GM12878 (cell line): ENCODE measurements around the gene ITGA3. TPM values are rescaled to one million over a fixed set of nuclear protein-coding genes. Genes with fewer than 3 reads are reported as not detected.

Experiments used
- ATAC-seq: fragments of 200-7000 bp; cut with Tn5 transposase; 3 replicates; pipeline ENCODE4 v1.9.1; 2020; ENCODE audit warnings: mild to moderate bottlenecking, moderate library complexity
- BruUV-seq: library from RNA; stranded (reverse); fragments of 400-500 nt; replicated peaks from 2 replicates; lab custom pipeline; 2021; lab: Mats Ljungman, UMichigan
- CTCF ChIA-PET: fragments of 300-600 bp; sonication (Branson Sonifier 250); formaldehyde crosslinking; extraction: SDS; loops from one replicate; lab custom pipeline; 2021; ENCODE audit warnings: inconsistent platforms; lab: Yijun Ruan, JAX
- POLR2A ChIA-PET: fragments of 350-600 bp; formaldehyde crosslinking; extraction: SDS; loops from one replicate; lab custom pipeline; 2021; ENCODE audit warnings: inconsistent platforms; lab: Charles Lee
- RAD21 ChIA-PET: fragments of 300-600 bp; sonication (Branson Sonifier 250); formaldehyde crosslinking; loops from one replicate; lab custom pipeline; 2023; ENCODE audit warnings: antibody characterized with exemption; ENCODE audit not compliant: unreplicated experiment; lab: Charles Lee
- SMC1A ChIA-PET: fragments of 300-600 bp; sonication (Branson Sonifier 250); formaldehyde crosslinking; loops from one replicate; lab custom pipeline; 2023; ENCODE audit not compliant: unreplicated experiment, uncharacterized antibody; lab: Charles Lee
- DNase-seq: peaks from one replicate; pipeline ENCODE4 v3.0.0-alpha.2; 2011; ENCODE audit warnings: low read depth, low spot score
- FAIRE-seq: peaks from 3 replicates; lab custom pipeline; 2011; peaks lifted over from hg19 to GRCh38; lab: Jason Lieb, UNC
- H2AFZ ChIP-seq: 2 replicates; pipeline ENCODE4 v1.6.0; 2011; ENCODE audit warnings: low read depth, low read length, control low read depth; ENCODE audit not compliant: control insufficient read depth
- H3K27ac ChIP-seq: 2 replicates; pipeline ENCODE4 v1.5.1; 2011; ENCODE audit warnings: control low read depth; ENCODE audit not compliant: control insufficient read depth, insufficient read depth
- H3K27me3 ChIP-seq, 2 experiments: replicated peaks in 1 of 2; 2 replicates each; pipeline versions ENCODE4 v1.6.0 to v1.6.1; 2011; ENCODE audit warnings: low read length in 1 of 2; ENCODE audit not compliant: control insufficient read depth in 2 of 2, insufficient read depth in 2 of 2
- H3K36me3 ChIP-seq, 2 experiments: 2 replicates each; pipeline ENCODE4 v1.5.1; 2011; ENCODE audit warnings: low read length in 1 of 2; ENCODE audit not compliant: control insufficient read depth in 2 of 2, insufficient read depth in 2 of 2
- H3K4me1 ChIP-seq: 2 replicates; pipeline ENCODE4 v1.6.1; 2011; ENCODE audit warnings: mild to moderate bottlenecking, low read length, moderate library complexity, mixed read lengths; ENCODE audit not compliant: control insufficient read depth, insufficient read depth
- H3K4me2 ChIP-seq: 2 replicates; pipeline ENCODE4 v1.6.0; 2011; ENCODE audit warnings: control low read depth; ENCODE audit not compliant: control insufficient read depth, insufficient read depth
- H3K4me3 ChIP-seq: fragments of 200-600 bp; sonication (generic); 2 replicates; pipeline ENCODE4 v1.5.1; 2016
- H3K79me2 ChIP-seq: 2 replicates; pipeline ENCODE4 v1.6.0; 2011; ENCODE audit warnings: low read length; ENCODE audit not compliant: control insufficient read depth, insufficient read depth
- H3K9ac ChIP-seq: 2 replicates; pipeline ENCODE4 v1.8.0; 2011; ENCODE audit warnings: low read length, control low read depth, mixed read lengths; ENCODE audit not compliant: control insufficient read depth, insufficient read depth
- H3K9me3 ChIP-seq: replicated peaks from 3 replicates; pipeline ENCODE4 v1.5.1; 2011; ENCODE audit warnings: mild to moderate bottlenecking, low read length; ENCODE audit not compliant: control insufficient read depth, insufficient read depth
- H4K20me1 ChIP-seq: 2 replicates; pipeline ENCODE4 v1.6.0; 2011; ENCODE audit not compliant: control insufficient read depth, insufficient read depth
- IKZF1 ChIP-seq: fragments of 450-650 bp; conservative IDR thresholded peaks from 2 replicates; pipeline ENCODE4 v1.6.1; 2017; ENCODE audit warnings: antibody characterized with exemption, mild to moderate bottlenecking
- RAD21 ChIP-seq: IDR thresholded peaks from 2 replicates; pipeline ENCODE4 v1.6.1; 2011; ENCODE audit warnings: mild to moderate bottlenecking, low read depth, low read length, moderate library complexity; ENCODE audit not compliant: insufficient read depth
- RCOR1 ChIP-seq: conservative IDR thresholded peaks from 2 replicates; pipeline ENCODE4 v1.6.1; 2012; ENCODE audit warnings: low read depth, low read length, improper control_type of control experiment
- SIN3A ChIP-seq: IDR thresholded peaks from 2 replicates; pipeline ENCODE4 v1.6.1; 2012; ENCODE audit warnings: low read depth, low read length, improper control_type of control experiment
- SP1 ChIP-seq: IDR thresholded peaks from one replicate; pipeline ENCODE4 v1.6.1; 2011; ENCODE audit warnings: low read depth, low read length
- ZBTB40 ChIP-seq: fragments of 450-650 bp; IDR thresholded peaks from 2 replicates; pipeline ENCODE4 v1.6.1; 2016; ENCODE audit warnings: mild to moderate bottlenecking, moderate library complexity, borderline replicate concordance
- ZNF24 ChIP-seq: fragments of 450-650 bp; IDR thresholded peaks from 2 replicates; pipeline ENCODE4 v1.6.1; 2017; ENCODE audit warnings: antibody characterized with exemption, mild to moderate bottlenecking
- ZZZ3 ChIP-seq: IDR thresholded peaks from 2 replicates; pipeline ENCODE4 v1.6.1; 2011; ENCODE audit warnings: low read depth; ENCODE audit not compliant: control insufficient read depth, insufficient read length
- WGBS: methylation state at CpG from one replicate; pipeline ENCODE4 v1.1.6; 2016; ENCODE audit warnings: low lambda C conversion rate; ENCODE audit not compliant: insufficient replicate concordance, insufficient coverage; ENCODE audit errors: missing lambda C conversion rate; 5-methylcytosine and 5-hydroxymethylcytosine counted together
- in situ Hi-C: fragments of 300-500 bp; cut with MboI; formaldehyde crosslinking; loops from 9 replicates; pipeline ENCODE4 v1.14.3; 2018; ENCODE audit warnings: mixed read lengths
- intact Hi-C: fragments of 100-400 bp; cut with micrococcal nuclease; formaldehyde crosslinking; loops from one replicate; pipeline ENCODE4 v1.14.2; 2022; ENCODE audit not compliant: unreplicated experiment
- polyA plus RNA-seq, 11 experiments: library from polyadenylated mRNA; depleted of rRNA in 4 of 11; unstranded in 6 of 11; stranded (reverse) in 5 of 11; fragments of >200 nt; fragmentation: Nextera tagmentation in 4 of 11; fragmentation: Illumina TruSeq in 1 of 11; extraction: Ambion mirVana in 4 of 11; extraction: Trizol in 1 of 11; gene quantifications; 1 replicate in 1 of 11; 2 replicates in 10 of 11; pipeline versions ENCODE4 v1.2.1 to v1.2.3, GENCODE V29; 2011 to 2016; ENCODE audit warnings: inconsistent platforms in 2 of 11, missing spikeins in 2 of 11, low read depth in 1 of 11
- total RNA-seq, 4 experiments: library from RNA; depleted of rRNA in 3 of 4; stranded (reverse); fragments of >200 nt in 3 of 4; fragmentation: Illumina TruSeq in 1 of 4; extraction: Trizol in 1 of 4; gene quantifications; 2 replicates each; pipeline versions ENCODE4 v1.2.1 to v1.2.3, GENCODE V29; 2013 to 2021
- TF ChIP-seq, protein P1 (sequence below): fragments of 450-650 bp; IDR thresholded peaks from 2 replicates; pipeline ENCODE4 v1.6.1; 2018; ENCODE audit warnings: mild to moderate bottlenecking, low read depth, moderate library complexity; ENCODE audit not compliant: partially characterized antibody
- TF ChIP-seq, protein P2 (sequence below): fragments of 450-650 bp; IDR thresholded peaks from 2 replicates; pipeline ENCODE4 v1.6.1; 2016; ENCODE audit warnings: mild to moderate bottlenecking
- TF ChIP-seq, protein P3 (sequence below): fragments of 450-650 bp; IDR thresholded peaks from 2 replicates; pipeline ENCODE4 v1.6.1; 2017; ENCODE audit warnings: mild to moderate bottlenecking, low read depth, inconsistent platforms; ENCODE audit not compliant: poor library complexity, severe bottlenecking

Gene ITGA3
- total and polyA plus RNA-seq, 10 of the 15 experiments (the other 5 are each of a cell fraction or from before 2014, with no cell fraction given), result 0.29 to 13.4 (median 6.6) TPM

DNA sequence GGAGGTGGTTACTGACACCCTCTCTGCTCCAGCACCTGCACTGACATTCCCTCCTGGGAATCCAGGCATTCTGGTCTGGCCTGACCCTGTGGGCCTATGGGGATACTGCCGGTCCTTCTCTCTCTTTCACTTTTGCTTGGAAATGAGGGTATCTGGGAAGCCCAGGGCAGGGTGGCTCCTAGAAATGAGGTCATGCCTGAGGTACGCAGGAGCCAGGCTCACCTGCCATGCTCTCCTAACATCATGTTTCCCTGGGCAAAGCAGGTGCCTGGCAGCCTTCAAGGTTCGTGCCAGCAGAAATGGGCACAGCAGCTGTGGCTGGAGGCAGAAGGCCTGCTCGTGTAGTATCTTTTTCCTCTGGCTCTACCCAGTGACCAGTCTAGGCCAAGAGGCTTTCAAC is 3.3 kb downstream of the ITGA3 start:
- ChIA-PET SMC1A (interaction anchor here (1.5 kb wide), 1 partner anchor 28 kb away, joined by 3 read pairs; no protein-coding TSS in a partner anchor), RAD21 (no interaction called here), POLR2A (no interaction called here), CTCF (interaction anchor here (1.0 to 6.4 kb wide), 3 partner anchors 28 to 35 kb away, joined by 3 to 38 read pairs (median 12); partner anchors contain the start of gene PDK2)
- Histone ChIP-seq H3K4me1 (peaks cover 5% of the 10 kb centered on the region; the same call in 1 of the 2 replicates), H3K27ac (no peak overlapping the region), H3K9me3 (no peaks in the 10 kb centered on the region), H3K4me3 (no peak overlapping the region), H3K79me2 (no peaks in the 10 kb centered on the region), H3K9ac (no peak overlapping the region), H2AFZ (no peak overlapping the region), H3K27me3 (no peaks in the 10 kb centered on the region), H3K36me3 (no peaks in the 10 kb centered on the region), H4K20me1 (no peaks in the 10 kb centered on the region; the same call in 1 of the 2 replicates), H3K4me2 (no peak overlapping the region)
- intact Hi-C loops (no loop called here), in situ Hi-C loops (no loop called here)
- WGBS, result 54% methylated on average over 4 of the region's 4 CpGs
- TF ChIP-seq RAD21 (no peak), RCOR1 (no peak), SP1 (no peak), ZZZ3 (no peak), IKZF1 (no peak), SIN3A (no peak), ZBTB40 (no peak), ZNF24 (no peak)
- TF ChIP-seq, protein P1, sequence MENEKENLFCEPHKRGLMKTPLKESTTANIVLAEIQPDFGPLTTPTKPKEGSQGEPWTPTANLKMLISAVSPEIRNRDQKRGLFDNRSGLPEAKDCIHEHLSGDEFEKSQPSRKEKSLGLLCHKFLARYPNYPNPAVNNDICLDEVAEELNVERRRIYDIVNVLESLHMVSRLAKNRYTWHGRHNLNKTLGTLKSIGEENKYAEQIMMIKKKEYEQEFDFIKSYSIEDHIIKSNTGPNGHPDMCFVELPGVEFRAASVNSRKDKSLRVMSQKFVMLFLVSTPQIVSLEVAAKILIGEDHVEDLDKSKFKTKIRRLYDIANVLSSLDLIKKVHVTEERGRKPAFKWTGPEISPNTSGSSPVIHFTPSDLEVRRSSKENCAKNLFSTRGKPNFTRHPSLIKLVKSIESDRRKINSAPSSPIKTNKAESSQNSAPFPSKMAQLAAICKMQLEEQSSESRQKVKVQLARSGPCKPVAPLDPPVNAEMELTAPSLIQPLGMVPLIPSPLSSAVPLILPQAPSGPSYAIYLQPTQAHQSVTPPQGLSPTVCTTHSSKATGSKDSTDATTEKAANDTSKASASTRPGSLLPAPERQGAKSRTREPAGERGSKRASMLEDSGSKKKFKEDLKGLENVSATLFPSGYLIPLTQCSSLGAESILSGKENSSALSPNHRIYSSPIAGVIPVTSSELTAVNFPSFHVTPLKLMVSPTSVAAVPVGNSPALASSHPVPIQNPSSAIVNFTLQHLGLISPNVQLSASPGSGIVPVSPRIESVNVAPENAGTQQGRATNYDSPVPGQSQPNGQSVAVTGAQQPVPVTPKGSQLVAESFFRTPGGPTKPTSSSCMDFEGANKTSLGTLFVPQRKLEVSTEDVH, result no peak
- TF ChIP-seq, protein P2, sequence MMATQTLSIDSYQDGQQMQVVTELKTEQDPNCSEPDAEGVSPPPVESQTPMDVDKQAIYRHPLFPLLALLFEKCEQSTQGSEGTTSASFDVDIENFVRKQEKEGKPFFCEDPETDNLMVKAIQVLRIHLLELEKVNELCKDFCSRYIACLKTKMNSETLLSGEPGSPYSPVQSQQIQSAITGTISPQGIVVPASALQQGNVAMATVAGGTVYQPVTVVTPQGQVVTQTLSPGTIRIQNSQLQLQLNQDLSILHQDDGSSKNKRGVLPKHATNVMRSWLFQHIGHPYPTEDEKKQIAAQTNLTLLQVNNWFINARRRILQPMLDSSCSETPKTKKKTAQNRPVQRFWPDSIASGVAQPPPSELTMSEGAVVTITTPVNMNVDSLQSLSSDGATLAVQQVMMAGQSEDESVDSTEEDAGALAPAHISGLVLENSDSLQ, result no peak
- TF ChIP-seq, protein P3, sequence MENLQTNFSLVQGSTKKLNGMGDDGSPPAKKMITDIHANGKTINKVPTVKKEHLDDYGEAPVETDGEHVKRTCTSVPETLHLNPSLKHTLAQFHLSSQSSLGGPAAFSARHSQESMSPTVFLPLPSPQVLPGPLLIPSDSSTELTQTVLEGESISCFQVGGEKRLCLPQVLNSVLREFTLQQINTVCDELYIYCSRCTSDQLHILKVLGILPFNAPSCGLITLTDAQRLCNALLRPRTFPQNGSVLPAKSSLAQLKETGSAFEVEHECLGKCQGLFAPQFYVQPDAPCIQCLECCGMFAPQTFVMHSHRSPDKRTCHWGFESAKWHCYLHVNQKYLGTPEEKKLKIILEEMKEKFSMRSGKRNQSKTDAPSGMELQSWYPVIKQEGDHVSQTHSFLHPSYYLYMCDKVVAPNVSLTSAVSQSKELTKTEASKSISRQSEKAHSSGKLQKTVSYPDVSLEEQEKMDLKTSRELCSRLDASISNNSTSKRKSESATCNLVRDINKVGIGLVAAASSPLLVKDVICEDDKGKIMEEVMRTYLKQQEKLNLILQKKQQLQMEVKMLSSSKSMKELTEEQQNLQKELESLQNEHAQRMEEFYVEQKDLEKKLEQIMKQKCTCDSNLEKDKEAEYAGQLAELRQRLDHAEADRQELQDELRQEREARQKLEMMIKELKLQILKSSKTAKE, result no peak
- no TSS peak for BruUV-seq
- ATAC-seq (no peak), FAIRE-seq (no peak), DNase-seq (no peak)
